Transverse colon (tissue), 4 donors: Measurements from ENCODE around the gene ARPC1A.

Source experiments
- EP300 ChIP-seq: sonication (generic); formaldehyde crosslinking; IDR thresholded peaks from one replicate; pipeline ENCODE4 v1.6.1; 2017; ENCODE audit warnings: antibody characterized with exemption, low read depth
- POLR2A ChIP-seq: fragments of 450-650 bp; IDR thresholded peaks from one replicate; pipeline ENCODE4 v1.6.1; 2016; ENCODE audit warnings: antibody characterized with exemption, mild to moderate bottlenecking, moderate library complexity
- POLR2AphosphoS5 ChIP-seq, 3 donors: sonication (generic); formaldehyde crosslinking; IDR thresholded peaks; one replicate each; pipeline ENCODE4 v1.6.1; 2016; ENCODE audit warnings: antibody characterized with exemption in 3 of 3
- TF ChIP-seq, protein P1 (sequence below), 5 experiments: fragments of 200-600 bp in 3 of 5; fragments of 450-650 bp in 2 of 5; sonication (generic) in 3 of 5; IDR thresholded peaks; 1 replicate in 2 of 5; 2 replicates in 3 of 5; pipeline ENCODE4 v1.5.1; 2016 to 2017; ENCODE audit warnings: antibody characterized with exemption in 5 of 5, inconsistent platforms in 3 of 5, mild to moderate bottlenecking in 2 of 5, moderate library complexity in 1 of 5

DNA sequence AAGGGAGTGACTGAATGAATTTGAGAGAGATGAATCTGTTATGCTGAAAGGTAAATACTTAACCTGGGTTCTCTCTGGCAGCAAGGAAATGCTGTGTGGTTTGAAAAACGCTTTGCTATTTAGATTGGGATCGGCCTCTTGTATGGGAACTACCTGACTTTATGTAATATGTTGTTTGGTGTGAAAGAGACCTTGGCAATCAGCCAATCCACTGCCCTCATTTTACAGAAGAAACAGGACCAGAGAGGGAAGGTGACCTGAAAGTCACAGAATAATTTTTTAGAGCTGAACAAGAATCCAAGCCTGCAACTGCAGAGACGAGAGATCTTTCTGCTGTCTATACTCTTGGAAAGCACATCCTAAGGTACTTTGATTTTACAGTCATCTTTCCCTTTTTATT lies 84.1 kb downstream of the ARPC1A start:
- TF ChIP-seq EP300 = no peak
- TF ChIP-seq, protein P1, sequence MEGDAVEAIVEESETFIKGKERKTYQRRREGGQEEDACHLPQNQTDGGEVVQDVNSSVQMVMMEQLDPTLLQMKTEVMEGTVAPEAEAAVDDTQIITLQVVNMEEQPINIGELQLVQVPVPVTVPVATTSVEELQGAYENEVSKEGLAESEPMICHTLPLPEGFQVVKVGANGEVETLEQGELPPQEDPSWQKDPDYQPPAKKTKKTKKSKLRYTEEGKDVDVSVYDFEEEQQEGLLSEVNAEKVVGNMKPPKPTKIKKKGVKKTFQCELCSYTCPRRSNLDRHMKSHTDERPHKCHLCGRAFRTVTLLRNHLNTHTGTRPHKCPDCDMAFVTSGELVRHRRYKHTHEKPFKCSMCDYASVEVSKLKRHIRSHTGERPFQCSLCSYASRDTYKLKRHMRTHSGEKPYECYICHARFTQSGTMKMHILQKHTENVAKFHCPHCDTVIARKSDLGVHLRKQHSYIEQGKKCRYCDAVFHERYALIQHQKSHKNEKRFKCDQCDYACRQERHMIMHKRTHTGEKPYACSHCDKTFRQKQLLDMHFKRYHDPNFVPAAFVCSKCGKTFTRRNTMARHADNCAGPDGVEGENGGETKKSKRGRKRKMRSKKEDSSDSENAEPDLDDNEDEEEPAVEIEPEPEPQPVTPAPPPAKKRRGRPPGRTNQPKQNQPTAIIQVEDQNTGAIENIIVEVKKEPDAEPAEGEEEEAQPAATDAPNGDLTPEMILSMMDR (IDR thresholded peaks at IDR 0.05) = no peak
- TF ChIP-seq POLR2A = no peak
- no peak for TF ChIP-seq POLR2AphosphoS5 (IDR thresholded peaks at IDR 0.05)
